ENCODE measurements around the gene IL34.

Gene IL34

GRCh38 chr16:70702624-70703023 is 56.3 kb downstream of the IL34 start:
- DNase-seq (ENCODE audit: extremely low read depth, insufficient read length) = no peak
- Histone ChIP-seq H3K27me3 (replicated peaks; ENCODE audit: control insufficient read depth, insufficient read depth, low read length) (no peaks in the 10 kb centered on the region), H3K4me3 (replicated peaks; ENCODE audit: low read depth, low read length) (no peak overlapping the region), H3K36me3 (ENCODE audit: control insufficient read depth, insufficient read depth, low read length) (peaks cover 11% of the 10 kb centered on the region)
- no peak for TF ChIP-seq CTCF (IDR thresholded peaks at IDR 0.05; ENCODE audit: insufficient read depth, low read length, poor library complexity, severe bottlenecking)

GRCh38 chr16:70703041-70703834 is 56.9 kb downstream of the IL34 start:
- Histone ChIP-seq H3K36me3 (ENCODE audit: control insufficient read depth, insufficient read depth, low read length) (peaks cover 8% of the 10 kb centered on the region), H3K27me3 (replicated peaks; ENCODE audit: control insufficient read depth, insufficient read depth, low read length) (no peaks in the 10 kb centered on the region), H3K4me3 (replicated peaks; ENCODE audit: low read depth, low read length) (no peak overlapping the region)
- no peak for TF ChIP-seq CTCF (IDR thresholded peaks at IDR 0.05; ENCODE audit: insufficient read depth, low read length, poor library complexity, severe bottlenecking)
- no peak for DNase-seq (ENCODE audit: extremely low read depth, insufficient read length)

- no peak for TF ChIP-seq CTCF (IDR thresholded peaks at IDR 0.05; ENCODE audit: insufficient read depth, low read length, poor library complexity, severe bottlenecking)
- H3K36me3 ChIP-seq (ENCODE audit: control insufficient read depth, insufficient read depth, low read length) = peaks cover 6% of the 10 kb centered on the region
- H3K27me3 ChIP-seq (replicated peaks; ENCODE audit: control insufficient read depth, insufficient read depth, low read length) = no peaks in the 10 kb centered on the region
- no peak for DNase-seq (ENCODE audit: extremely low read depth, insufficient read length)
- H3K4me3 ChIP-seq (replicated peaks; ENCODE audit: low read depth, low read length) = no peak overlapping the region
These were observed 57.5 kb downstream of the IL34 start for GRCh38 chr16:70703835-70704381.

GRCh38 chr16:70704586-70704985 is 58.2 kb downstream of the IL34 start:
- no peak for TF ChIP-seq CTCF (IDR thresholded peaks at IDR 0.05; ENCODE audit: insufficient read depth, low read length, poor library complexity, severe bottlenecking)
- DNase-seq (ENCODE audit: extremely low read depth, insufficient read length) = no peak
- Histone ChIP-seq H3K4me3 (replicated peaks; ENCODE audit: low read depth, low read length) (no peak overlapping the region), H3K27me3 (replicated peaks; ENCODE audit: control insufficient read depth, insufficient read depth, low read length) (no peaks in the 10 kb centered on the region), H3K36me3 (ENCODE audit: control insufficient read depth, insufficient read depth, low read length) (peaks cover 4% of the 10 kb centered on the region)

- no peak for TF ChIP-seq CTCF (IDR thresholded peaks at IDR 0.05; ENCODE audit: insufficient read depth, low read length, poor library complexity, severe bottlenecking)
- H3K36me3 ChIP-seq (ENCODE audit: control insufficient read depth, insufficient read depth, low read length) = peaks cover 3% of the 10 kb centered on the region
- H3K27me3 ChIP-seq (replicated peaks; ENCODE audit: control insufficient read depth, insufficient read depth, low read length) = no peaks in the 10 kb centered on the region
- H3K4me3 ChIP-seq (replicated peaks; ENCODE audit: low read depth, low read length) = no peak overlapping the region
- no peak for DNase-seq (ENCODE audit: extremely low read depth, insufficient read length)
These were observed 58.7 kb downstream of the IL34 start for GRCh38 chr16:70705056-70705455.

Data from GM06990 (cell line).